Astrocyte (in vitro differentiated cells and primary cell): Measurements from ENCODE around the gene RASSF3.

Experiments used
- CTCF ChIP-seq: IDR thresholded peaks from 2 replicates; pipeline ENCODE4 v1.5.1; 2011; ENCODE audit warnings: low read depth, mild to moderate bottlenecking, inconsistent platforms, low read length, moderate library complexity; ENCODE audit not compliant: insufficient read depth
- EZH2 ChIP-seq: IDR thresholded peaks from 2 replicates; pipeline ENCODE4 v1.6.1; 2012; ENCODE audit warnings: mild to moderate bottlenecking, low read length, inconsistent platforms; ENCODE audit not compliant: insufficient read depth

DNA sequence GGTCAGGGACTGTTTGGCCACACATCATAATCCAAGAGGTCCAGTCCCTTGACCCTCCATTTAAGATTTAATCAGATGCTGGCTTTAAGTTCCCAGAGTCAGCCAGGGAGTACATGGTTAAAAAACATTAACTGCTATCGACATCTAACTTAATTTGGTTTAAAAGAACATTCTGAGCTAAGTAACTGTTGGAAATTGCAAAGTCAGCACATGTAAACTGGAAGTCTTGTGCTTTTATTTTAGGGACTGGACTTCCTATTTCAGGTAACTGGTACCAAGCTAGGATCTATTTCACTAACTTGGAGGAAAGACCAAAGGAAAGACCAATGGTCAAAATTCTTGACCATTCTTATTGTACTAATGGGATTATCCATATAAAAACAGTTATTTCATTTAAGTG, 108.4 kb downstream of the RASSF3 start:
- TF ChIP-seq CTCF (no peak), EZH2 (no peak)
